HG03139 (cell line): ENCODE measurements around the gene EFCAB14.
A peak's percentile ranks its signal among the peaks of the same experiment; 100 is the strongest.
"Not testable (repeated sequence)": the region's sequence is repeated elsewhere in the genome, so short reads cannot be mapped to it uniquely, and the experiment has no call there.

ENCODE experiments used
- ATAC-seq: cut with Tn5 transposase; IDR thresholded peaks from one replicate; pipeline ENCODE4 v1.9.1; 2021; ENCODE audit not compliant: unreplicated experiment

EFCAB14 gene, protein sequence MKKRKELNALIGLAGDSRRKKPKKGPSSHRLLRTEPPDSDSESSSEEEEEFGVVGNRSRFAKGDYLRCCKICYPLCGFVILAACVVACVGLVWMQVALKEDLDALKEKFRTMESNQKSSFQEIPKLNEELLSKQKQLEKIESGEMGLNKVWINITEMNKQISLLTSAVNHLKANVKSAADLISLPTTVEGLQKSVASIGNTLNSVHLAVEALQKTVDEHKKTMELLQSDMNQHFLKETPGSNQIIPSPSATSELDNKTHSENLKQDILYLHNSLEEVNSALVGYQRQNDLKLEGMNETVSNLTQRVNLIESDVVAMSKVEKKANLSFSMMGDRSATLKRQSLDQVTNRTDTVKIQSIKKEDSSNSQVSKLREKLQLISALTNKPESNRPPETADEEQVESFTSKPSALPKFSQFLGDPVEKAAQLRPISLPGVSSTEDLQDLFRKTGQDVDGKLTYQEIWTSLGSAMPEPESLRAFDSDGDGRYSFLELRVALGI

GRCh38 chr1:46718727-46719622, at the start of gene EFCAB14:
Gene EFCAB14, minus strand, starts transcription at chr1:46719114. Its CDS starts 1,027 bp downstream, at chr1:46718087.
- peak; percentile 96 for ATAC-seq

- no peak for ATAC-seq
These were observed 49.5 kb upstream of the EFCAB14 start for GRCh38 chr1:46768445-46768844.

GRCh38 chr1:46767649-46768282, 48.9 kb upstream of the EFCAB14 start:
- no peak for ATAC-seq

- ATAC-seq: no peak
These were observed 45.5 kb upstream of the EFCAB14 start for GRCh38 chr1:46764402-46764801.

DNA sequence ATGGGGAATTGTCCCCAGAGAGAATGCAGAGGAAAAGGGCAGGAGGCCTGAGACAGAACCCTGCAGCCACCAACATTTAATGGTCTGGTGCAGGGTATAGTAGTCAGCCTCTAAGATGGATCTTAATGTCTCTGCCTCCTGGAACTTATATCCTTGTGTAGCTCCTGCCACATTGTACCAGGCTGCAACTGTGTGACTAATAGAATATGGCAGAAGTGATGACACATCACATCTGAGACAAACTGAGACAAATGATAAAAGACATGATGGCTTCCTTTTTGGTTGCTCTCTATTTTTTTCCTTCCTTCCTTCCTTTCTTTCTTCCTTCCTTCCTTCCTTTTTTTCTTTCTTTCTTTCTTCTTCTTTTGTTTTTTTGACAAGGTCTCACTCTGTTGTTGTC, 42.8 kb upstream of the EFCAB14 start:
- ATAC-seq: no peak

DNA sequence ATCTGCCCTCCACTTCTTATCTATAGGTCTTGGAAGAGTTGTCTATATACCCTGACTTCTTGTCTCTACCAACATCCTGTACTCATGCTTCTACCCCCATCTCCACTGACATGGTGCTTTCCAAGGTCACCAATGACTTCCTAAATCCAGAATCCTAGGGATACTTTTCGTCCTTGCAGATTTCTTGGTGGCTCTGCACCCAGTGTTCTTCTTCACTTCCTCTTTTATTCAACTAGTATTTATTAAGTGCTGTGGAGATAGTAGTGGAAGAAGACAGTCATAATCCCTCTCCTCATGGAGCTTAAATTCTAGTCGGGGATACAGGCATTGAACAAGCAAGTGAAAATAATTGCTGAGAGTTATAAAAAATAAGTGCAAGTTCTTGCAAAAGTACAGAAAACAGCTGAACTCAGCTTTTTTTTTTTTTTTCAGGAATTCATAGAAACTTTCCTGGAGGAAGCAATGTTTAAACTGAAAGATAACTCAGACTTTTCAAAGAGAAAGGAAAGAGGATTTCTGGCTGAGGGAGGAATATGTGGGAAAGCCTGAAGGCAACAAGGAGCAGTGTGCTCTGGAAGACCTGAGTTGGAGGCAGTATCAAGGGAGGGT, 41.7 kb upstream of the EFCAB14 start:
- no peak for ATAC-seq

DNA sequence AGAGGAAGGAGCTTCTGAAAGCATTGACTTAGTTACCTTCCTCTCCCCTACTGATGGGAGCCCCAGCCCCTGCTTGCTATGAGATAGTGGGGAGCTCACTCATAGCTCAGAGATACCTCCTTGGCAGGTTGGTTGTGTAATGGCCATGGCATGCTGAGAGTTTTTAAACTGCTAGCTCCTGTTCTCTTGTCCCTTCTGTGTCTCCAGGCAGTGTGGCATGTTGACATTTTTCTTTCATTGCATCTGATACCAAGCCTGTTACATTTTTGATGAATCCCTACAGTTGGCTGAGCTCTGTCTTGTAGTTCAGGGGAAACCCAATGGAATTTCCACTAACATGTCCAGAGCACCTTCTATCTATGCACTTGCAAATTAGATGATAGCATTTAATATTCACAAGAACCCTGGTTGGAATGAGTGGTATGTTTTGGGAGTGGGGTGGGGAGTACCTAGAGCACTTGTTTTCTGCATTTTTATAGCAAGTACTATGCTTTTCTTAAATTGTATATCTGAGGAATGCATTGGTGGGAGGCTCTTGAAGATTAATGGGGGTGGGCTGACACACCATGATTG, 39.1 kb upstream of the EFCAB14 start:
- ATAC-seq: no peak

DNA sequence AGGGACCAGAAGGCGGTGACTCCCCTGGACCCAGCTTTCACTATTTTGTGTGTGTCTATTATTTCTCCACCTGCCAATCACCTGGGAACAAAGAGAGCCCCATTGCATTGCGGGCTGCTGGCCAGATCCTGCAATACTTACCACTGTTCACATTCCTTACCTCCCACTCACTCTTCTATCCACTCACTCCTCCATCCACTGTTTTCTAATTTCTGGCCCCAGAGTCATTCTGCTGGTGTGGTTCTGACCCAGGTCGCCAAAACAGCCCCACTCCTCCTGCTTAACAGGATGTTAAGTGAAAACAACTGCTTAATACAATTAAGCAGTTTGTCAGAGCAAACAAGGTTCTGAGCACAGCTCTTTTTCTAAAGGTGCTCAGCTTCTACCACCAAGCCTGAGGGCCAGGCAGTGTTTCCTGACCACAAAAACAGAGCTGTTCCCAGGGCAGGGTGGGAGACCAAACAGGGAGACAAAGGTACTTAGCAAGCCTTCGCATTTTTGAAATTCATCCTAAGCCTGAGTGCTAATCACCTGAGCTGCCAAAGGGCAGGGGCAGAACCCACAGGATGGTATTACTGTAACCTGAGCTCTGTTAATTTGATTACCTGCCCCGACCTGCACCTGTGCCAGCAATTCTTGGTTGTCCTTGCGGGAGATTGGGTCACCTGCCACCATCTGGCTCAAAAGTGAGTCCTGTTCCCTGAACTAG, 38.5 kb upstream of the EFCAB14 start:
- no peak for ATAC-seq

GRCh38 chr1:46755121-46755520, 36.2 kb upstream of the EFCAB14 start:
- no peak for ATAC-seq

DNA sequence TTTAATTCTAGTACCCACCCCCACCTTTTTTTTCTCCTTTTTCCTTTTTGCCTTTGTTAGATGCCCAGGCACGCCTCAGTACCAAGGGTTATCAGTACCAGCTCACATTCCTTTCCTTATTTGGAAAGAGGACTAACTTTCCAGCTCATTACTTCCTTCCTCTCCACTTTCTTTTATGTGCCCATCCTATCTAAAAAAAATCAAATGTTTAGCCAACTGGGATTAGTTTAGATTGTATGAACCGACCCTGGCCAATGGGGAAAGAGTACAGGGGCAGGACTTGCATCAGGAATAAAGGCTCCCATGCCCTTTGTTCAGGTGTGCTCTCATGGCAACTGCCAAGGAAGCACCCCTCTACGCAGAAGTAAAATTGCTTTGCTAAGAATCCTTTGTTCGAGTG, 35.8 kb upstream of the EFCAB14 start:
- ATAC-seq: not testable (repeated sequence)

DNA sequence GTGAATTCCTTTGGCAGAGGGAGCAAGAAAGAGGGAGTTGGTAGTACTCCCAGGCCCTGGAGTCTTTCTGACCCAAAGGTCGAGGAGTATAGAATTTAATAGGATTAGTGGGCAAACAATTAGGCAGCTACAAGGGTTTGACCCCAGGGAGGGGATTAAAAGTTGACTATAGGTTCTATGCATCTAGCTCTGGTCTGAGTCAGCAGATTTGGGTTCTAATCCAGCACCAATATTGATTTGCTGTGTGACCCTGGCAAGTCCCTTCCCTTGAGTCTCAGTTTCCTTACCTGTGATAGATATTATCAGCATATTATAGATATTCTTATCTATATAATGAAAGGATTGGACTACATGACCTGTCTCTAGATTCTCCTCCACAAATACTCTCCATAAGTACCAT, 35.1 kb upstream of the EFCAB14 start:
- ATAC-seq: no peak

- no peak for ATAC-seq
These were observed 31.0 kb upstream of the EFCAB14 start for GRCh38 chr1:46749921-46750404.

GRCh38 chr1:46749404-46749803, 30.5 kb upstream of the EFCAB14 start:
- ATAC-seq: no peak

GRCh38 chr1:46747683-46748288, 28.9 kb upstream of the EFCAB14 start:
- ATAC-seq: no peak

DNA sequence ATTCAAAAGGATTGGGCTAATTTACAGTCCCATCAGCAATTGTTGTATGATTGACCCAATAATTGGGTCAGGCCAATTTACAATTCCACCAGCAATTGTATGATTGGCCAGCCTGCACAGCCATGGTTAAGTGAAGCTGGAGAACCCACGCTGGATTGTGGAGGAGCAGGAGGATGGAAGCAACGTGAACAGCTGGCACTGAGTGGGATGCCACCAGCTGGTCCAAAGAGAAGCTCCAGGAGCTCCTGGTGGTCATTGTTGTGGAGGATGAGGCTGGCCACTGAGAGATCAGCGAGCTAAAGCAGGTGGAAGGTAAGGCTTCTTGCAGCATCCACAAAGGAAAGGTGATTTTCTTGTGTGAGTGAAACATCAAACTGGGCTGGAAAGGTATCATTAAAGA, 23.2 kb upstream of the EFCAB14 start:
- ATAC-seq: no peak

DNA sequence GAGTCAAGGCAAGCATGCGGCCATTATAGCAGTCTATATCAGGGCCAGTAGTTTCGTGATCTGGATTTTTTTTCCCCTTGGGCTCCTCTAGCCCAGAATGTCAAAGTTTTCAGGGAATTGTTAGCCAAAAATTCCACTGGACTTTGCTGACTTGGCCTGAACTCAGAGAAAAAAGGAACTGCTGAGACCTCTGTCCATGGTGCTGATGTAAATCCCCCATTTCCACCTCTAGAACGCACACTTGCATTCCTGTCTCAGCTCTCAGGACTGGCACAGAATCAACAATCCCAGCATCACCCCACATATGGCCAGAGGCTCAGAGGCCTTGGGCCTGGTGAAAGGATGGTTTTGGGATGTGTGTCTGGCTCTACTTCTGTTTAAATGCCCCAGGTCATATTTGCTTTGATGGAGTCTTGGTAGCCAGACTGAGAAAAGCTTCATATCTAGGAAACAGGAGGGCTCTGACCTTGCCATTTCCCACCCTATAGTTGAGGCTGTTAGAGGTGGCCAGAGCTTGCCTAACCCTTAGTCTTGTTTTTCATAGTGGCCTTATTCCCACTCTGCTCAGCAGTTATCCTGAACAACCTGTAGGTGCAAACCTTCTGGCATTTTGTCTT, 16.9 kb upstream of the EFCAB14 start:
- no peak for ATAC-seq

- ATAC-seq: not testable (repeated sequence)
These were observed 9.5 kb upstream of the EFCAB14 start for GRCh38 chr1:46728327-46728873.

GRCh38 chr1:46725736-46726108, 6.8 kb upstream of the EFCAB14 start:
- ATAC-seq: no peak
